ENCODE measurements around the gene IL12B.

The IL12B gene

DNA sequence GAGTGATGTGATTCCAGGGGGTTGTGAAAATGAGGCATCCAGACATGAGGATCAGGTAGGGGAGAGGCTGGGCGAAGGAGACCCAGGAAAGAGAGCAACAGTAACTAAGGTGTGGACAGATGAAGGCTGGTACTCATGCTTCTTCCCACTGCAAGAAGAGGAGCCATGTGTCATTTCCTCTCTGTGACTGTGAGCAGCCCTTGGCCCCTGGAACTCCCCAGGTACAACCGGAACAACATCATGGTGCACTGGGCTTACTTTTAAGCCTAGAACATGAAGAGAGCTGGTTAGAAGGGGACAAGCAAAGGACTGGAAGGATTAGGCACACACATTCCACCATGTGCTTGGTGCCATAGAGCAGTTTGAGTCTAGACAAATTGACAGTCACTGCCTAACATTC, 10.9 kb upstream of the IL12B start:
- Mint-ChIP-seq H3K27ac (peak overlapping the region; percentile 9), H3K4me3 (no peak overlapping the region), H3K36me3 (peaks cover 5% of the 10 kb centered on the region), H3K4me1 (peaks cover 36% of the 10 kb centered on the region), H3K27me3 (no peaks in the 10 kb centered on the region), H3K9me3 (peaks cover 6% of the 10 kb centered on the region)
- no peak for ATAC-seq

DNA sequence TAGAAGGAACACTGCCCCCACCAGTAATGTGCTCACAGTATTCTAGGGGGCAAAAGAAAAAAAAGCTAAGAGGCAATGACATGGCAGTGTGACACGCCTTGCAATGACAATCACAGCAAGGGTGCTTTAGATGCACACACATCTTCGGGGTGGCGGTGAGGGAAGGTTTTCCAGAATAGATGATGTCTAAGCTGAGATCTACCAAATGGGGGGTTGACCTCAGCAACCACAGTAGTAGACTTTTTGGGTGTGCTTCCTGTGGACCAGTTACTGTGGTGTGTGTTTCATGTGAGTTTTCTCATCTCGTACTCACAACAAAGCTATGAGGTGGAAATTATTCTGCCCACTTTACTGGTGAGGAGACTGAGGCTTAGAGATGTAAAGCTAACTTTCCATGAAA, 10.2 kb upstream of the IL12B start:
- H3K27ac Mint-ChIP-seq = peak overlapping the region; percentile 9
- no peak overlapping the region for H3K4me3 Mint-ChIP-seq
- H3K36me3 Mint-ChIP-seq = peaks cover 5% of the 10 kb centered on the region
- no peak for ATAC-seq
- peaks cover 6% of the 10 kb centered on the region for H3K9me3 Mint-ChIP-seq
- H3K27me3 Mint-ChIP-seq = no peaks in the 10 kb centered on the region
- H3K4me1 Mint-ChIP-seq = peaks cover 33% of the 10 kb centered on the region

DNA sequence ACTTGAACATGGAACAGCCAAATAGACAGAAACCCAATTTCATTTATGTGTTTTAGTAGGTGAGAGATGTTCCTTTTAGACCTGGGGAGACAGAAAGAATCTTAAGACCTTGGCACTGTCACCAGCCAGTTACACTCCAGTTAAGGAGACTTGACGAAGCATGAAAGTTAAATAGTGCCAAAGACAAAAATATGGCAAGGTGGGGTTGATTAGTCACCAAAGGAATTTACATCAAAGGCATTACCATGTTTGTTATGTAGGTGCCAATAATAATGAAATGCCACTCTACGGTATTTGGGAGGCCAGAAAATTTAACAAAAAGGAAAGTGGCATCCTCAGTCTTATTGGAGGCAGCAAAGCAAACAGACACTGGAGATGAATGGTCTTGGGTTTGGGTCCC, 9.2 kb upstream of the IL12B start:
- Mint-ChIP-seq H3K27ac (no peak overlapping the region), H3K4me3 (no peak overlapping the region), H3K9me3 (peaks cover 6% of the 10 kb centered on the region), H3K27me3 (no peaks in the 10 kb centered on the region), H3K4me1 (peaks cover 29% of the 10 kb centered on the region), H3K36me3 (peaks cover 5% of the 10 kb centered on the region)
- no peak for ATAC-seq

DNA sequence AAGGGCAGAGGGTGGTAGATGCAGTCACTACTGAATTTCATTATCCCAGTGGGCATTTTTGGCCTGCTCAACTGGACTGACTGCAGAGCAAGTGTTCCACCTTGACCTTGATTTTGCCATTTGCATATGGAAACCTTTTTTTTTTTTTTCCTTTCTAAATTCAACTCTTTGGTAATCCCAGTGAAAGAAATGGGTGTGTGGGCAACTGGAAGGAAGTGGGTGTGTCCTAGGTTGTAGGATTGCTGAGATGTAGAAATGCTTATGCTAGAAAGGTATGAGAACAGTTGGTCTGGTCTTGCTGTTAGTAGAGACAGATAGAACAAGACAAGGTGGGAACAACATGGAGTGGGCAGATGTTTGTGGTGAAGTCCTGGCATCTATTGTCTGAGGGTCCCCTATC, 7.8 kb upstream of the IL12B start:
- Mint-ChIP-seq H3K4me1 (peaks cover 36% of the 10 kb centered on the region), H3K4me3 (no peak overlapping the region), H3K36me3 (peaks cover 5% of the 10 kb centered on the region), H3K9me3 (peaks cover 6% of the 10 kb centered on the region), H3K27ac (peak overlapping the region; percentile 70), H3K27me3 (no peaks in the 10 kb centered on the region)
- ATAC-seq = no peak

DNA sequence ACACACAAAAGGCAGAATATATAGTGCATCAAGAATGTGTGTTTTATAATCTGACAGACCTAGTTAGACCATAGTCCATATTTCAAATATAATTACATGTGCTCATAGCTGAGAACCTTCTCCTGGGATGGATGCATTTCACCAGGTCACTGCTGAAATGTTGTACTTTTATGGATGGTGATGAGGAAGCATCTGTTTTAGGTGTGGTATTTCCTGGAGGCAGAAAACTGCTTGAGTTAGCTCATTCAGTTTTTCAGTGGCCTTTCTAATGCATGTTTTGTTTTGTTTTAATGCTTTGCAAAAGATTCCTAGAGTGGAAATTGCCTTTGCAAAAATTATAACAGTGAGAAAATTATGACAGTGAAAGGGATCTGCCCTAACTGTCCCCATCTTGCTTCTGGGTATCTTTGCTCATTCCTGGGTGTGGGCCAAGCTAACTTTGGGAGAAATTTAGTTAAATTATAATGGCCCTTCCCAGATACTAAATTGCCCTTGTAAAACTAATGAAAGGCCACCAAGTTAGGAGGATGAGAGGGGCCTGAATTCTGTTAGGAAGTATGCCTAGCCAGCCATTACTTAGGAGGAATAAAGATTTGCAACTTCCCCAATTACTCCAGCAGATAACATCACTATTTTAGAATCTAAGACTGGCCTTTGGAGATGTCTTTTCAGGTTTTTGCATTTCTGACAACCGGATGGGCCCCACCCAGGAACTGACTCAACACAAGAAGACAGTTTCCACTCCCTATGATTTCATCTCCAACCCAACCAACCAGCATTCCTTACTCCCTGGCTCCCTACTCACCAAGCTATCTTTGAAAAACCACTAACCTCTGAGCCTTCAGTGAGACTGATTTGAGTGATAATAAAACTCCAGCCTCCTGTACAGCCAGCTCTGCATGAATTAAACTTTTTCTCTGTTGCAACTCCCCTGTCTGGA, 7.0 kb upstream of the IL12B start:
- peaks cover 6% of the 10 kb centered on the region for H3K9me3 Mint-ChIP-seq
- peak; percentile 9 for ATAC-seq
- H3K4me3 Mint-ChIP-seq = no peak overlapping the region
- H3K4me1 Mint-ChIP-seq = peaks cover 44% of the 10 kb centered on the region
- no peaks in the 10 kb centered on the region for H3K27me3 Mint-ChIP-seq
- H3K36me3 Mint-ChIP-seq = peaks cover 4% of the 10 kb centered on the region
- peak overlapping the region; percentile 70 for H3K27ac Mint-ChIP-seq

DNA sequence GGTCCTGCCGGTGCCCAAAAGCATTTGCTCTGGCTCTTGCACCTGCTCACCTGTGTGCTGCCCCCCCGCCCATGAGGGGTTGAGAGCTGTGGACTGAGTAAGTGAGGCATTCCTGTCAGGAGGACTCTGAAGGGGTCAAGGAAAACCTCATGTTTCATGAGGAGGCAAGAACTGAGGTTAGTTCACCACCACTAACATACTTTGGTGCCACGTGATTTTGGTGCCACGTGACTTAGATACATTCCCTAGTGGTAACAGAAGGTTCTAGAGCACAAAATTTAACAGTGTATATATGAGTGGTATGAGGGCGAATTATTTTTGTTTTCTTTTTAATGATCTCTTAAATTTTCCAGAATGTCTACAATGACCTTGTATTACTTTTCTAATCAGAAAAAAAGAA, 6.3 kb upstream of the IL12B start:
- Mint-ChIP-seq H3K27ac (peak overlapping the region; percentile 70), H3K4me3 (no peak overlapping the region), H3K36me3 (no peaks in the 10 kb centered on the region), H3K9me3 (peaks cover 6% of the 10 kb centered on the region), H3K27me3 (no peaks in the 10 kb centered on the region), H3K4me1 (peaks cover 51% of the 10 kb centered on the region)
- ATAC-seq = no peak

DNA sequence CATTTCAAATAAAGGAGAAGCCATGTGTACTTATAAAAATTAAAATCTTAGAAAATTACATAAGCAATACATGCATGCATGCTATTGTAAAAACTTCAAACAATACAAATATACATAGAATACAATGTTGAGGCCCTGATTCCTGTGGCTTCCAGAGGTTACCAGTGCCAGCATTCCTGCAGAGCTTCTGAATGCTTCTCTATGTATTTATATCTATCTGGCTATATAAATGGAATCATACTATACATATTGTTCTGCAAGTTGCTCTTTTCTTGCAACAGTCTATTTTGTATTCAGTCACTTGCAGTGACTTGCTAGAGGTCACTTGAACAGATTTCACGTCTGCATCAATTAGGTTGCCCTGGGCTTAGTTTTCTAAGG, 3.2 kb upstream of the IL12B start:
- Mint-ChIP-seq H3K4me3 (no peak overlapping the region), H3K4me1 (peaks cover 65% of the 10 kb centered on the region), H3K27me3 (no peaks in the 10 kb centered on the region), H3K36me3 (no peaks in the 10 kb centered on the region), H3K9me3 (peaks cover 6% of the 10 kb centered on the region), H3K27ac (peak overlapping the region; percentile 11)
- ATAC-seq = no peak

DNA sequence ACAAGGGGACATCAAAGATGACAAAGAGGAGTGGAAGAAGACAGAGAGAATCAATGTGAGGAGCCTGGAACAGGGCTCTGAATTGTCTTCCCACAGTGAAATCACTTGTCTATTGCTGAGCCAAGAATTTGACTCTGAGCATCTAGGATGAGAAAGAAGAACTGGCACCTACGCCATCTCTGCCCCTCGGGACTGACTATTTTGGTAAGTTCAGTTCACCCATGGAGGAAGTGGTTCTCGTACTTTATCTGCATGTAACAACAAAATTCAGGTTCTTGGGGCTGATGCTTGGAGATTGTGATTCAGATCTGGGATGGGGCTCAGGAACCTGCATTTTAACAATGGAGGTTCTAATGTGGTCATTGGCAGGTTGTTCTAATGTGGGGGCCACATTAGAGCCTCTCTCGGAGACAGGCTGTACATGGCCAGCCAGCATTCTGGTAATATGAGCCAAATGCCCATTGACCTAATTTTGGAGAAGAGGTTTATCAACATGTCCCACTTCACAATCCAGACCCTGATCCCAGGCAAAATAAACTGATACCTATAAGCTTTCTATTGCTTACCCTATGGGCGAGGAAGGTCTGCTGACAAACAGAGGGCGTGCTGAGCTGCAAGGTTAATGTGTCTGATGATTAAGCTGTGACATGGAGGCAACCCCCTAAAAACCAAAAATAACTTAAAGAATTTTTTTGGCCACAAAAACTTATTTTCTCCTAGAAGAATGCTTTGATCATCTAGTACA, 2.7 kb upstream of the IL12B start:
- Mint-ChIP-seq H3K4me1 (peaks cover 60% of the 10 kb centered on the region), H3K4me3 (peak overlapping the region; percentile 85), H3K27ac (peak overlapping the region; percentile 90), H3K9me3 (peaks cover 4% of the 10 kb centered on the region), H3K27me3 (no peaks in the 10 kb centered on the region), H3K36me3 (no peaks in the 10 kb centered on the region)
- peak; percentile 86 for ATAC-seq

DNA sequence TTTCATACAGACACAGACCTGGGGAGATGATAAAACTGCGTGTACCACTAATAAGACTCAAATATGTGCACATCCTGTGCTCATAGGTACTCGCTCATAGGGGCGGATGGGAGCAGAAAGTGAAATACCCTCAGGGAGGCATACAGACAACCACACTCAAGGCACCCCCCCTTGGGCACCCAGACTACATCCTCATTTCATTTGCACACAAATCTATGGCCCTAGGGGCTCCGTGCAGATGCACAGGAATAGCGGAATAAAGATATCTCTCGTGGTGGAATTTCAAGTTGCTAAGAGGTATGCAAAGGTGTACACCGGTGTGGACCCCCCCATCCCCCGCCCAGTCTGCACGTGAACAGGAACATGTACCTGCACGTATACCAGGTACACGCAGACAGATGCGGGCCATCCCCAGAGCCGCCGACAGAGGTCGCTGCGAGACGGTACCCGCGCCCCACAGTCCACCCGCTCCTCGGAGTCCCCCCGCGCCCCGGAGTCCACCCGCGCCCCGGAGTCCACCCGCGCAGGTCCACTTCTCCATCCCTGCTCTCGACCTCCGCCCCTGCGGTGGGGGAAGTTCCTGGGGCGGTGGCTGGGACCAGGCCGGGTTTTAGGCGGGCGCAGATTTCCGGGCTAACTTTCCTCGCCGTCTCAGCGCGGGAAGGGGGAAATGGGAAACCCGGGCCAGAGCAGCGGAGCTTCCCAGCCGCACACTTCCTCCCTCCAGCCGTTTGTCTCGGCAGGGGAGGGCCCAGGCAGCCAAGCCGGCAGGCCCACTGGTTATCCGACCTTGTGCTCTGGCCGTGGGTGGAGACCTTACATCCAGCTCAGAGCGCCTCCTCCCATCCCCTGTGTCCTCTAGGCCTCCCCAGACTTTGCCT, 1.0 kb upstream of the IL12B start:
- Mint-ChIP-seq H3K36me3 (no peaks in the 10 kb centered on the region), H3K4me1 (peaks cover 43% of the 10 kb centered on the region), H3K27me3 (no peaks in the 10 kb centered on the region), H3K27ac (peak overlapping the region; percentile 90), H3K4me3 (peak overlapping the region; percentile 85), H3K9me3 (no peaks in the 10 kb centered on the region)
- ATAC-seq = peak; percentile 75

DNA sequence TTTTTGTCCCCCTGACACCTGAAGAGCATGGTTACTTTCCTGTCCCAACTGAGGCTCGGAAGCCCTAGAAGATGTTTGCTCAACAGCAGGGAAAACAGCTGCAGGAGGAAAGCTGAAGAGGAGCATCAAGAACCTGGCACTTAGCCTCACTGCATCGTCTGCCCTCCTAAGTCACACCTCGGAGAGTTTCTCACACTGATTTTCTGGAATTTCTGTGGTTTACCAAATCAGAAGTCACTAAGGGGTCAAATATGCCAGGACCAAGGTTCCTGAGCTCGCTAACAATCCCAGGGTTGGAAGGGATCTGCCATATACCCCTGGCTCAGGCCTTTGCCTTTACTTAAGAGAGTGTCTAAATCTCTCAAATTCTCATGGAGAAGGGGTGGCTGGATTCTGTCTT, 5.3 kb downstream of the IL12B start:
- no peak for ATAC-seq
- Mint-ChIP-seq H3K9me3 (no peaks in the 10 kb centered on the region), H3K27ac (no peak overlapping the region), H3K4me1 (no peaks in the 10 kb centered on the region), H3K36me3 (no peaks in the 10 kb centered on the region), H3K27me3 (no peaks in the 10 kb centered on the region), H3K4me3 (no peak overlapping the region)

DNA sequence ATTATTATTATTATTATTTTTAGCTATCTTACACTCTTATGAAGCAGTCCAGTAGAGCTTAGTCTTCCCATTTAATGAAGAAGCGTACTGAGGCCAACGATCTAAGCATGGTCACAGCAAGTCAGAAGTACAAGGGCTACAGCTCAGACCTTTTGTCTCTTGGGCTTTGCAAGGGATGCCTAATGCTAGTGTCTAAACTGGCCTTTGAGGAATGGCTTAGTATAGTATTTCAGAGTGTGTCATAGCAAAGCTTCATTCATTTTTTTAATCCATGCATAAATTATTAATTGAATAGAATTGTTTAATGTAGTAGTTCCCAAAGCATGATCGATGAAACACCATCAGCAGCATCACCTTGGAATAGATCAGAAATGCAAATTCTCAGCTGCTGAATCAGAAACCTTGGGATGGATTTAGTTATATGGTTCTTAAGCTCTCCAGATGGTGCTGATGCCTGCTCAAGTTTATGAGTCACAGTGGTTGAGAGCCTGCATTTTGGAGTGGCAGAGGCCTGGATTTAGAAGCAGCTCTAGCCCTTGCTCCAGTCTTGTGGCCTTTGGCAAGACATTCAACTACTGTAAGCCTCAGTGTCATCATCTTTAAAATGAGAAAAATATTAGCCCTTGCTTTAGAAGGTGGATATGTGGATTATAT, 6.1 kb downstream of the IL12B start:
- H3K27ac Mint-ChIP-seq = no peak overlapping the region
- no peaks in the 10 kb centered on the region for H3K9me3 Mint-ChIP-seq
- no peak overlapping the region for H3K4me3 Mint-ChIP-seq
- H3K36me3 Mint-ChIP-seq = no peaks in the 10 kb centered on the region
- ATAC-seq = no peak
- H3K27me3 Mint-ChIP-seq = no peaks in the 10 kb centered on the region
- no peaks in the 10 kb centered on the region for H3K4me1 Mint-ChIP-seq

DNA sequence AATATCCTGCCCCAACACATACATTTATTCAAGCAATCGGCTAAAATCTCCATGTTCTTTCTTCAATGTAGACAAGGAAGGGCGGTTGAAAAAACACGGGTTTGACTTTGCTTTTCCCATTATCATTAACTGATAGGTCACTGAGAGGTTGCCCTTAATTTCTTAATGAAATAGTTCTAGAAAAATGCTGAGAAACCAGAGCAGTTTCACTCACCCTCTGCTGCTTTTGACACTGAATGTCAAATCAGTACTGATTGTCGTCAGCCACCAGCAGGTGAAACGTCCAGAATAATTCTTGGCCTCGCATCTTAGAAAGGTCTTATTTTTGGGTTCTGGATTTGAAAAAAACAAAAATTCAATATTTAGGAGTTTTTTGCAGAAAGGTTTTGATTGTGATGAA, 8.1 kb downstream of the IL12B start:
- Mint-ChIP-seq H3K36me3 (no peaks in the 10 kb centered on the region), H3K9me3 (no peaks in the 10 kb centered on the region), H3K4me1 (no peaks in the 10 kb centered on the region), H3K27ac (no peak overlapping the region), H3K4me3 (no peak overlapping the region), H3K27me3 (no peaks in the 10 kb centered on the region)
- ATAC-seq = no peak

DNA sequence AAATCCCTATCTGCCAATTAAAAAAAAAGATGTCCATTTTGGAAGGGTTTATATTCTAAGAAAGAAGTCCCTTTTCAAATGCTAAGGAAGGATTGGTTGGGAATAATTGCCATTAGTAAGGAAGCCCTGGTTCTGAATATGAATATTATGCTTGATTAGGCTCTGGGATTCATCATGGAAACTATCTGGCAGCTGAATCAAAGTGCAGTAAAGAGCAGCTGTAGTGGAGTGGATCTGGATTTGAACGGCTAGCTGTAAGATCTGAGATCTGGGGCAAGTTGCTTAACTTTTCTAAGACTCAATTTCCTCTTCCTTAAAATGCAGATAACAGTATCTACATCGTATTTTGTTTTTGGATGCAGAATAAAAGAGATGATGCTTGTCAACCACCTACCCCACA, 10.5 kb downstream of the IL12B start:
- H3K4me3 Mint-ChIP-seq = no peak overlapping the region
- no peaks in the 10 kb centered on the region for H3K9me3 Mint-ChIP-seq
- no peaks in the 10 kb centered on the region for H3K36me3 Mint-ChIP-seq
- H3K27me3 Mint-ChIP-seq = no peaks in the 10 kb centered on the region
- ATAC-seq = no peak
- no peaks in the 10 kb centered on the region for H3K4me1 Mint-ChIP-seq
- no peak overlapping the region for H3K27ac Mint-ChIP-seq

DNA sequence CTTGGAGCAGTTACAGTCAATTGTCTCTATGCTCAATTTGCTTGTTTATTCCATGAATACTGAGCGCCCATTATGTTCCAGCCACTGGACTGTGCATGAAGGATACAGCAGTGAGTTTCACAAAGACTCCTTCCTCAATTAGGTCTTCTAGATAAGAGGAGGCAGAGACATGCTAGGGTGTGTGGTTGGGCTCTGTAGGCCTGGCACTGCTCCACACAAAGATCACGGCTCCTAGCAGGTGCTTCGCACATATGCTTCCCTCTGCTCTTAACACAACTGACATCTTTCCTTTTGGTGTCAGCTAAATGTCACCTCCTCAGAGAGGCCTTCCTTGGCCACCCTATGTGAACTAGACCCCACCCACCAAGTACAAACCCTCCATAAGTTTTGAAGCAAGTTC, 10.9 kb downstream of the IL12B start:
- H3K4me1 Mint-ChIP-seq = no peaks in the 10 kb centered on the region
- H3K36me3 Mint-ChIP-seq = no peaks in the 10 kb centered on the region
- H3K9me3 Mint-ChIP-seq = no peaks in the 10 kb centered on the region
- no peaks in the 10 kb centered on the region for H3K27me3 Mint-ChIP-seq
- ATAC-seq = no peak
- no peak overlapping the region for H3K27ac Mint-ChIP-seq
- H3K4me3 Mint-ChIP-seq = no peak overlapping the region

DNA sequence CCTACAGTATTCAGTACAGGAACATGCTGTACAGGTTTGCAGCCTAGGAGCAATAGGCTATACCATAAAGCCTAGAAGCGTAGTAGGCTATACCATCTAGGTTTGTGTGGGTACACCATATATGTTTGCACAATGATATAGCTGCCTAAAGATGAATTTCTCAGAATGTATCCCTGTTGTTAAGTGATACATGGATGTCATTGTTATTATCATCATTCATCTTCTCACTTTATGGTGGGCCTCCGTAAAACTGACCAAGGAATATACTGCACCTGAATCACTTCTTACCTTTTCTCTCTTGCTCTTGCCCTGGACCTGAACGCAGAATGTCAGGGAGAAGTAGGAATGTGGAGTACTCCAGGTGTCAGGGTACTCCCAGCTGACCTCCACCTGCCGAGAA, 11.8 kb downstream of the IL12B start:
- no peak for ATAC-seq
- Mint-ChIP-seq H3K9me3 (no peaks in the 10 kb centered on the region), H3K36me3 (no peaks in the 10 kb centered on the region), H3K4me1 (no peaks in the 10 kb centered on the region), H3K27me3 (no peaks in the 10 kb centered on the region), H3K4me3 (no peak overlapping the region), H3K27ac (no peak overlapping the region)

All from stimulated activated memory B cell treated with anti-CD40 and anti-IgM and Interleukin-4, amounts not matched to agents 10 μg/mL and 1 μg/mL and 100 μg/mL, for 72 hours (primary cell).